Measurements from ENCODE around the gene SCN1B.

SCN1B gene

DNA sequence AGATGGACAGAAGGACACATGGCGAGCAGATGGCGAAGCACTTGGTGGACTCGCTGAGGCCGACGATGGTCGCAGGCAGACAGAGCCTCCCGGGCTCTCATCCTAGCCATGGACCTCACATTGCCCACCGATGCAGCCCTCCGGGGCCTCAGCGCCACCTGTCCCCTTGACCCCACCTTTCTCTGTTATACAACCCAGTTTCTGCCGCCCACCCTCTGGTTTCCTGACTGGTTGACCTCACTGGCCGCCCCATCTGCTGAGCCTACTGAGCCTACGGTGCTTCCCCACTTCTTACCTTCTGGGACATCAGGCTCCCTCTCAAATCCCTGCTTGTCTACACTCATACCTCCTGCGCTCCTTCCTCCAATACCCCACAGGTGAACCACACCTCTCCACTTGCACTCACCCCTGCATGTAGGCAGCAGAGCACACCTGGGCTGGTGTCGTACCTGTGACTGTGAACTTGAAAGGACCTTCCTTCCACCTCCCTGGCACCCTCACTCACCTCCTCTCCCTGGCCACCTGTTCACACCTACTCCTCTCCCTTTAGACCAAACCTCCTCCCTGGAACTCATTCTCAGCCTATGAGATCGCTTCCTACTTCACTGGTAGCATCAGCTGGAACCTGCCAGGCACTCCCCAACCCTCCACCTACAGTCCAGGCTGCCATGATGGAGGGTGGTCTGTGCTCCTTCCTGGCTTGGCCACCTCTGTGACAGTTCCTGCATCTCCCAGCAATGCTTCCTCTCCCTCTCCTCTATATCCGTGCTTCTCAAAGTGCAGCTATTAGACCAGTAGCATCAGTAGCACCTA is 47.3 kb downstream of the SCN1B start:
- no peak for DNase-seq

DNA sequence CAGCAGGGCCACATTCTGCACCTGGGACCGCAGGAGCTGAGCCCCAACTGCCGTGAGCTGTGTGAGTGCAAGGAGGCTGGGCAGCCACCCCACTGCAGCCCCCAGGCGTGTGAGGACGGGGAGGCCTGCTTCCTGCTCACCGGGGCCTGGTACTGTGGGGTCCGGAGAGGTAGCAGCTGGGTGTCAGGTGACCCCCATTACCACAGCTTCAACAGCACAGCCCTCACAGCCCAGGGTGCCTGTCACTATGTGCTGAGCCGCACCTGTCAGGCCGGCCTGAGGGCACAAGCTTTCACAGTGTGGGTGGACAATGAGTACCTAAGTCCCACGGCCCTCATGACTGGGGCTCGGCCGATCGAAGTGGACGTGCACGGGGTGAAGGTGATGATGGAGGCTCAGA is 49.6 kb downstream of the SCN1B start:
- no peak for DNase-seq

DNA sequence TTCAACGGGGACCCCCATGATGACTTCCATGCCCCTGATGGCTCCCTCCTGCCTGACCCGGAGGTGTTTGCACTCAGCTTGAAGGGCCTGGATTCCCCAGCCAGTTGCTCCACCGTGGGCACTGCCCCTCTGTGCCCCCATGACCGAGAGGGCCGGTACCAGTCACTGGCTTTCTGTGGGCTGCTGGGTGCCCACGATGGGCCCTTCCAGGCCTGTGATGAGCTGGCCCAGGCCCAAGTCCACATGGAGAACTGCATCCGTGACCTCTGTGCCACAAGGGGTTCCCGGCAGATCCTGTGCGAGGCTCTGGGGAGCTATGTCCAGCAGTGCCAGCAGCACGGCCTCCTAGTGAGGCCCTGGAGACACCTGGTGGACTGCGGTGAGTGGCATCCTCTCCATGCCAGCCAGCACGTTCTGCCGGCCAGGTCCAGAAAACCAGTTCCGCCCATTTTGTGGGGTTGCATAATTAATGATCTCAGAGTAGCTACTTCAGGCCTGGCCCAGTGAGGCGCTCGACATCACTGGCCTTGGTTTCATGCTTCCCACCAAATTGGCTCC is 50.4 kb downstream of the SCN1B start:
- no peak for DNase-seq

DNA sequence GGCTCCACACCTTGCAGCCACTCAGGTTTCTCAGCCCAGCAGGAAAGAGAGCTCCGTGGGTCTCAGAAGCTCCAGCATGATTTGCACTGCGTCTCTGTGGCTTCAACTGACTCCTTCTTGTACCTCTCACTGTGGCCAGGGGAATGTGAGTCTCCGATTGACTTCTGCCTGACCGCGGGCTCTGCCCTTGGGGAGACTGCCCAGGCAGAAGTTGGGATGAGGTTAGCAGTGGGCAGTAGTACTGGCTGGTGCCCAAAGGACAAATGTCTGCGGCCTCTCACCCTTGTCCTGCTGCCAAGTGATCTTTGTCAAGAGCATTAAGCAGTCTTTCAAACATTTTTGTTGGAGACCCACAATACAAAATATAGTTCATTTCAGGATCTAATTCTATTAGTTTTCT is 50.9 kb downstream of the SCN1B start:
- no peak for DNase-seq

DNA sequence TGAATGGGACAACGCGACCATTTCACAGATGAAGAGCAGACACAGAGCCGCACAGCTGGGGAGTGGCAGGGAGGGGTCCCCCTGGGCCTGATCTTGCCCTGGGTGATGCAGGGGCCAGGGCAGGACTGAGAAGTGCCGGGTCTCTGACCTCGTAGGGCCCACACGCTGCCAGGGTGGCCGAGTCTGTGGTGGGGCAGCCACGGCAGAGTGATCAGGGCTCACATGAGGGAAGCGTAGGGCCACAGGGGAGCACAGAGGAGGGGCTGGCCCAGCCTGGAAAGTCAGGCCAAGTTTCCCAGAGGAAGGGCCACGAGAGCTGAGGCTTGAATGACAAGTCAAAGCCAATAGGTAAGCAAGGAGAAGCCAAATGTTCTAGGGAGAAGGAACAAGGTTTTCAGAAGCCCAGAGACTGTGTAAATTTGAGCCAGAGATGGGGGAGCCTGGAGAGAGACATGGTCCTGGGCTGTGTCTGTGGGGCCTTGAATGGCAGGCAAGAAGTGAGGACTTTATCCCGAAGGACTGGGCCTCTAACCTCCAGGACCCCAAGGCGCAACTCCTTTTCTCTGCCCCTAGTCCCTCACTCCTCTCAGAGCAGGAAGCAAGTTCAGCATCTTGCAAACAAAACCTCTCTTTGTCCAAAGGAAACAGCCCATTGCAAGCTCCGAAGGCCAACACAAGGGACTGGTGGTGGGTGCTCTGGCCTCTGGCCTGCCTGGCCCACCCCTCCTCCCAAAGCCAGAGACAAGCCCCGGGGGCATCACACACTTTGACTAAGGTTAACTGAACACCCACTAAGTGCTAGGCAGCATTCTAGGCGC is 53.6 kb downstream of the SCN1B start:
- DNase-seq = no peak

DNA sequence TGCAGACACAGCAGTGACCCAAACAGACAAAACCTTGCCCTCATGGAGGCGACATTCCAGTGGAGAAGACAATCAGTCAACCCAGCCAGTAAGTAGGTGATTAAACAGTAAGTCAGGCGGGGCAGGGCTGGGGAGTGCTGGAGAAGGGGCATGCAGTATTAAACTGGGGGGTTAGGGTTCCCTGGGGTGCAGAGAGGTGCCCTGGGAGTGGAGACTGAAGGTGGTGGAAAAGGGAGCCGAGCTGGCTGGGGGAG is 54.2 kb downstream of the SCN1B start:
- DNase-seq = no peak

DNA sequence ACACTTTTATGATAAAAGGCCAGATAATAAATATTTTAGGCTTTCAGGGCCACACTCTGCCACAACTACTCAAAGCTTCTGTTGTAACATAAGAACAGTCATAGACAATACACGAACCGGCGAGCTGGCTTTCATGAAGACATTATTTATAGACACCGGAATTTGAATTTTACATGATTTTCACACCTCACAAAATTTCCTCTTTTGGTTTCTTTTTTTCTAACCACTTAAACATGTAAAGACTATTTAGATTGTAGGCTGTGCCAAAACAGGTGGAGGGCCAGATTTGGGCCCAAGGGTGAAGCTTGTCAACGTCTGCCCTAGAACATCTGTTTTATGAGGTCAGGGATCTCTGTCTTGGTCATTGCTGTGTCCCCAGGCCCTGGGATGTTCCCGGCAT is 55.7 kb downstream of the SCN1B start:
- no peak for DNase-seq

DNA sequence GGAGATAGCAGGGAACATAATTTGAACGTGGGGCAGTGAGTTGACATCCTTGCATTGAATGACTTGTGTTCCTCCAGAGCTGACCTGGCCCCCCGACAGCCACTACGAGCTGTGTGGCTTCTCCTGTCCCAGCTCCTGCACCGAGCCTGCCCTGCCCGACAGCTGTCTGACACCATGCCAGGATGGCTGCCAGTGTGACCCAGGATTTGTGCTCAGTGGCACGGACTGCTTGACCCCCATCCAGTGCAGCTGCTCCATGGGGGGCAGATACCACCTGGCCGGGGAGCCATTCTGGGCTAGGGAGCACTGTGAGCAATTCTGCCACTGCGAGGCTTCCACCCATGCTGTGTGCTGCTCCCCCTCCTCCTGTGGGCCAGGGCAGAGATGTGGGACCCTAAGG is 56.2 kb downstream of the SCN1B start:
- DNase-seq = no peak

DNA sequence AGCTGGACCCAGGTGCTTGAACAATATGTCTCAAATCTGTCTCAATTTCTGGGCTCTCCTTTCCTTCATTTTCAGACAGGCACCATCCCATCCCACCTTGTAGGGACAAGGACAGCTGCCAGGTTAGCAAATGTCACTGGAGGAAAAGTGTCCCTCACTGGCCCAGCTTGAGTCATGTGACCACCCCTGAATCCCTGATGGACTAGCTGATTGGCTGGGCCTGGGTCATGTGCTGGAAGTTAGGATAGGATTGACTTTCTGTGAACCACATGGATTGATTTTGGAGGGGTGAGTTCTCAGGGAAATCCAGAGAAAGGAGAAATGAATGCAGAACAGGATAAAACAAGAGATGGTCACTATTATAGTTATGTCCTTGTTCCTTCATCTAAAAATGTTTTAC is 57.1 kb downstream of the SCN1B start:
- DNase-seq = no peak

DNA sequence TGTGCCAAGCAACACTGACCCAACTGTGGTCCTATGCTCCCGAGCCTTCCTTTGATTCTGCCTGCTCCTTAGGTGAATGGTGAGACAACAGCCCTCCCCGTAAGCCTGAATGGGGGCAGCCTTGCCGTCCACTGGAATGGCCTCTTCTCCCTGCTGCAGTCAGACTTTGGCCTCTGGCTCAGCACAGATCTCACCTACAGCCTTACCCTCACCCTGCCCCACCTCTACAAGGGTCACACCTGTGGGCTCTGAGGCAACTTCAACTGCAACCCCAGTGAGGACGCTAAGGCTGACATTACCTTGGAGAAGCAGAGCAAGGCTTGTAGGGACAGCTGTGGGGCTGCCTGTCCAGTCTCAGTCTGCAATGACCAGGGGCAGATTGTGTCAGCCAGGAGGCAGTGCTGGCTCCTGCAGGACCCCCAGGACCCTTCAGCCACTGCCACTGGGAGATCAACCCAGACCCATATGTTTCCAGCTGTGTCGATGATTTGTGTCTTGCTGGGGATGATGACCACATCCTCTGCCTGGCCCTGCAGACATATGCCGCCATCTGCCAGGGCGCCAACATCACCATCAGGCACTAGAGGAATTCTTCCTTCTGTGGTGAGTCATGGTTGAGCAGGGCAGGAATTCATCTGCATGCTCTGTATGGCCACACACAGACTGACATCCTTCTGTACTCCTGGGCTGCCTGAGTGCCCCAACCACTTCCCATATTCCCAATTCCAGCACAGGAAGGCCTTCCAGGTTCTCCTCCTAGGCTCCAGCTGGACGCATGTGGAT is 58.1 kb downstream of the SCN1B start:
- DNase-seq = no peak

DNA sequence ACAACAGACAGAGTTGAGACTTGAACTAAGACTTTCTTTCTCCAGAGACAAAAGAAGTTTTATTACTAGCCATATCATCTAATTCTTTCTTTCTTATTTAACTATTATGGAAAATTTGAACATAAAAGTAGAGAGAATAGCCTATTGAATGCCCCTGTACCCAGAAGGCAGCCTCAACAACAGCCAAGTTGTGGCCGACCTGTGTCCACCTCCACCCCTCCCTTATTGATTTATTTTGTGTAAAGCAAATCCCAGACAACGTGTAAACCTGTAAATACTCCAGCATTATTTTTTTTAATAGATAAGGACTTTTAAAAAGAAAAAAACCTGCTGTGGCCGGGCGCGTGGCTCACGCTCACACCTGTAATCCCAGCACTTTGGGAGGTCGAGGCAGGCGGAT is 59.3 kb downstream of the SCN1B start:
- no peak for DNase-seq
